ENCODE measurements around the gene MYL5. TPM values are rescaled to one million over a fixed set of nuclear protein-coding genes. Genes with fewer than 3 reads are reported as not detected.
"Not testable (repeated sequence)": the region's sequence is repeated elsewhere in the genome, so short reads cannot be mapped to it uniquely, and the experiment has no call there.

The MYL5 gene
- polyA plus RNA-seq, 1 donor = 1,006 TPM

DNA sequence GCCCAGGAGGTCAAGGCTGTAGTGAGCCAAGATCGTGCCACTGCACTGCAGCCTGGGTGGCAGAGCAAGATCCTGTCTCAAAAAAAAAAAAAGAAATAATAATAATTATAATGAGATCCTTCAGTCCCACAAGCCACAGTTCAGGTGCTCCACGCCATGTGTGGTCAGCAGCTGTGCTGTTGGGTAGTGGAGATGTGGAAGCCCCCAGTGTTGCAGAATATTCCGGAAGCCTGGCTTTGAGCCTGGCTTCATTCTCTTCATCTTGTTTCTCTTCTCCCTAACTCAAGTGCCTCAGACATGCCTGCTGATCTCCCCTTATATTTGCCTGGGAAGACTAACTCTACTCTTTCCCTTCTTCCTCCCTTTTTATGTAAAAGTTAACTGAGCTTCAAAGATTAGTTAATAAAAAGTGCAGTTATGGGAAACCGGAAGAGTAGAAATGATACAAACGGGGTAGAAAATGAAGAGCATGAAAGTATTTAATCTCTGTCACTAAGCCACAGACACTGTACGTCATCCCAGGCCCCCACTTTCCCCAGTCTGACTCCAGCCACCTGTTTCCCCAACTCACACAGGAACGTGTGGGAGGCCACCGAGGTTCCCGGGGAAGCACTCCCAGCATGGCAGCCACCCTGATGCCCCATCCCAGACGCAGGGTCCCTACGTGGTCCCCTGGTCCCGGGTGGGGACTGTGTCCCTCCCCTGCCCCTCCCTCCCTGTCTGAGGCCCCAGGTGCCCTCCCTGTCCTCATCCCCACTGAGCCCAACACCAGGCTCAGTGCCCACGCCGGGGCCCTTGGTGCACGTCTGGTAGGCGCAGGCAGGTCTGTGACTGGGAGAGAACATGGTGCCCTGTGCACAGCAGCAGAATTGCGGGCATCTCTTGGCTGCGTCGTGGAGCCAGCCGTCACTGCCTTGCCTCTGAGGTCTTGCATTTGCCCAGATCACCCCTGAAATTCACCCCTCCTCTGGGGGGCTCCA, 55.3 kb downstream of the MYL5 start:
- no peak for DNase-seq

DNA sequence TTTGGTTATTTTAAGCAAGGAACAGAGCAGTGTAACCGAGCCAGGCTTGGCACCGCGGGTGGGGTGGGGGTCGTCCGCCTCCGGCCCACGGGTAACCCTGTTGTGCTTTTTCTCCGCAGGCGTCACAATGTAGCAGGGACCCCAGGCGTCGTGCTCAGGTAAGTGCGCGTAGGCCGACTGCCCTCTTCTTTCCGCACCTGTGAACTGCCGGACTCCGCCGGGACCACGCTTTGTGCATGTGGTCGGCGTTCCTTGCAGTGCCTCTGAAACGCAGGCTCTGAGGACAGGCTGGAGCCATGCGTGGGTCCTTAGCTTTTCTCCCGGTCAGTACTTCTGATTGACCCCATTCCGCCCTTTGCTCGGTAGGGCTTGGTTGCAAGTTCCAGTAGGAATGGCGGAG, 56.2 kb downstream of the MYL5 start:
- no peak for DNase-seq

GRCh38 chr4:730946-731904, 56.9 kb downstream of the MYL5 start:
- not testable (repeated sequence) for DNase-seq

Other genes with a start within 250 kb of the MYL5 start
- 18.8 TPM for gene ZNF721, start 175.4 kb upstream of the MYL5 start, polyA plus RNA-seq (ENCODE audit: insufficient read length)
- 38.3 TPM for gene PIGG, start 175.3 kb upstream of the MYL5 start, polyA plus RNA-seq (ENCODE audit: insufficient read length)
- not detected for gene TMEM271, start 98.2 kb upstream of the MYL5 start, polyA plus RNA-seq (ENCODE audit: insufficient read length)
- 17.0 TPM for gene PDE6B, start 49.0 kb upstream of the MYL5 start, polyA plus RNA-seq (ENCODE audit: insufficient read length)
- gene ATP5ME, start 266 bp upstream of the MYL5 start, polyA plus RNA-seq (ENCODE audit: insufficient read length) = 251 TPM
- gene SLC49A3, start 14.6 kb downstream of the MYL5 start, polyA plus RNA-seq (ENCODE audit: insufficient read length) = 19.1 TPM
- gene PCGF3, start 31.3 kb downstream of the MYL5 start, polyA plus RNA-seq (ENCODE audit: insufficient read length) = 50.5 TPM
- 0.28 TPM for gene CPLX1, start 151.6 kb downstream of the MYL5 start, polyA plus RNA-seq (ENCODE audit: insufficient read length)